ENCODE data around the gene TMEM208.
A peak's percentile ranks its signal among the peaks of the same experiment; 100 is the strongest.

- TF ChIP-seq REST (IDR thresholded peaks at IDR 0.05; ENCODE audit: insufficient read depth in 1 of 2, low read depth in 2 of 2, low read length in 2 of 2), result no peak
- TF ChIP-seq POLR2AphosphoS5 (IDR thresholded peaks at IDR 0.05; ENCODE audit: low read depth, low read length), result peak; percentile 16; the same call in 1 of the 2 replicates
Measured at GRCh38 chr16:67183284-67183626, 43.7 kb upstream of the TMEM208 start.

Measured in PFSK-1 (cell line).